Uterus (tissue), 4 donors: ENCODE measurements around the gene ZBTB44. TPM values are rescaled to one million over a fixed set of nuclear protein-coding genes. Genes with fewer than 3 reads are reported as not detected.
"Not testable (repeated sequence)": the region's sequence is repeated elsewhere in the genome, so short reads cannot be mapped to it uniquely, and the experiment has no call there.

Experiments
- DNase-seq, 2 donors: peaks; one replicate each; pipeline ENCODE4 v3.0.0-alpha.2; 2019 to 2020
- H3K27ac ChIP-seq, 2 donors: fragments of 200-600 bp; sonication (generic); 1 replicate in 1 of 2; 2 replicates in 1 of 2; pipeline ENCODE4 v1.5.1; 2016 to 2018
- H3K27me3 ChIP-seq, 2 donors: fragments of 200-600 bp; sonication (generic); one replicate each; pipeline ENCODE4 v1.5.1; 2018 to 2019; ENCODE audit warnings: control low read depth in 1 of 2
- H3K36me3 ChIP-seq, 2 donors: fragments of 200-600 bp; sonication (generic); one replicate each; pipeline ENCODE4 v1.5.1; 2019; ENCODE audit warnings: control low read depth in 1 of 2
- H3K4me1 ChIP-seq, 2 donors: fragments of 200-600 bp; sonication (generic); one replicate each; pipeline ENCODE4 v1.5.1; 2018 to 2019; ENCODE audit warnings: control low read depth in 1 of 2
- H3K4me3 ChIP-seq, 2 donors: fragments of 200-600 bp; sonication (generic); 1 replicate in 1 of 2; 2 replicates in 1 of 2; pipeline ENCODE4 v1.5.1; 2018 to 2019; ENCODE audit warnings: mild to moderate bottlenecking in 1 of 2
- H3K9me3 ChIP-seq, 2 donors: fragments of 200-600 bp; sonication (generic); one replicate each; pipeline ENCODE4 v1.5.1; 2019; ENCODE audit warnings: control low read depth in 1 of 2
- CTCF ChIP-seq, 4 experiments: fragments of 200-600 bp in 2 of 4; fragments of 450-650 bp in 2 of 4; sonication (generic) in 2 of 4; IDR thresholded peaks; one replicate each; pipeline ENCODE4 v1.5.1; 2016 to 2019; ENCODE audit warnings: antibody characterized with exemption in 4 of 4, mild to moderate bottlenecking in 2 of 4, moderate library complexity in 1 of 4
- POLR2A ChIP-seq, 2 donors: fragments of 450-650 bp; IDR thresholded peaks; one replicate each; pipeline ENCODE4 v1.6.1; 2016; ENCODE audit warnings: antibody characterized with exemption in 2 of 2, mild to moderate bottlenecking in 1 of 2, moderate library complexity in 1 of 2
- intact Hi-C: fragments of 100-400 bp; cut with DNase I; formaldehyde crosslinking; loops from one replicate; pipeline ENCODE4 v1.15.1; 2023; ENCODE audit warnings: low total_unique reads
- total RNA-seq, 4 donors: library from RNA; depleted of rRNA in 3 of 4; stranded (reverse); fragments of >200 nt in 3 of 4; gene quantifications; one replicate each; pipeline versions ENCODE4 v1.1.0 to v1.2.4, GENCODE V29; 2014 to 2023
- donor health status: DM: yes; HTN: yes; CAD: no.

The ZBTB44 gene
- total RNA-seq, 4 donors from 2014 or later = 57.4 to 126 (median 95.5) TPM

- Histone ChIP-seq H3K27me3 (no peaks in the 10 kb centered on the region), H3K4me3 (no peak overlapping the region), H3K27ac (no peak overlapping the region), H3K4me1 (no peaks in the 10 kb centered on the region), H3K9me3 (no peaks in the 10 kb centered on the region), H3K36me3 (no peaks in the 10 kb centered on the region)
- DNase-seq = no peak
- intact Hi-C loops = no loop called here
- TF ChIP-seq POLR2A (IDR thresholded peaks at IDR 0.05) = no peak
Observed at GRCh38 chr11:130340671-130341319, 26.1 kb upstream of the ZBTB44 start.

GRCh38 chr11:130338667-130339066, 23.9 kb upstream of the ZBTB44 start:
- Histone ChIP-seq H3K4me1 (no peaks in the 10 kb centered on the region), H3K27ac (no peak overlapping the region), H3K9me3 (no peaks in the 10 kb centered on the region), H3K4me3 (no peak overlapping the region), H3K27me3 (no peaks in the 10 kb centered on the region), H3K36me3 (no peaks in the 10 kb centered on the region)
- DNase-seq = no peak
- intact Hi-C loops = no loop called here
- no peak for TF ChIP-seq POLR2A (IDR thresholded peaks at IDR 0.05)
- TF ChIP-seq CTCF (IDR thresholded peaks at IDR 0.05) = no peak

DNA sequence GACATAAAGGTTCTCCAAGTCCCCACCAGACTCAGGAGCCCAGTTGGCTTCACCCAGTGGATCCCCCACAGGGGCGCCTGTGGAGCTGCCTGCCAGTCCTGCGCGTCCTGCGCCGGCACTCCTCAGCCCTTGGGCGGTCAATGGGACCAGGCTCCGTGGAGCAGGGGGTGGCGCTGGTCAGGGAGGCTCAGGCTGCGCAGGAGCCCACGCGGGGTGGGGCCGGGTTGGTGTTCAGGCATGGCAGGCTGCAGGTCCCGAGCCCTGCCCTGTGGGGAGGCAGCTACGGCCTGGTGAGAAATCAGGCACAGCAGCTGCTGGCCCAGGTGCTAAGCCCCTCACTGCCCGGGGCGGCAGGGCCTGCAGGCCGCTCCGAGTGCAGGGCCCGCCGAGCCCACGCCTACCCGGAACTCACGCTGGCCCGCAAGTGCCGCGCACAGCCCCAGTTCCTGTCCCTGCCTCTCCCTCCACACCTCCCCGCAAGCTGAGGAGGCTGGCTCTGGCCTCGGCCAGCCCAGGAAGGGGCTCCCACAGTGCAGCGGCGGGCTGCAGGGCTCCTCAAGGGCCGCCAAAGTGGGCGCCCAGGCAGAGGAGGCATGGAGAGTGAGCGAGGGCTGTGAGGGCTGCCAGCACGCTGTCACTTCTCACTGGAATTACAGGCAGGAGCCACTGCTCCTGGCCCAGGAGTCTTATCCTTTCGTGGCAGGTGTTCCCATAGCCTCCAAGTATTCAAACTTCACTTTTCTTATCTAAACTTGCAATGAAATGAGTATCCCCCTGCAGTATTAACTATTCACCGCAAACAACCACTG, 22.8 kb upstream of the ZBTB44 start:
- Histone ChIP-seq H3K4me3 (no peak overlapping the region), H3K9me3 (no peaks in the 10 kb centered on the region), H3K36me3 (no peaks in the 10 kb centered on the region), H3K27ac (no peak overlapping the region), H3K4me1 (no peaks in the 10 kb centered on the region), H3K27me3 (no peaks in the 10 kb centered on the region)
- TF ChIP-seq CTCF (IDR thresholded peaks at IDR 0.05) = no peak
- TF ChIP-seq POLR2A (IDR thresholded peaks at IDR 0.05) = no peak
- no peak for DNase-seq
- intact Hi-C loops = no loop called here

DNA sequence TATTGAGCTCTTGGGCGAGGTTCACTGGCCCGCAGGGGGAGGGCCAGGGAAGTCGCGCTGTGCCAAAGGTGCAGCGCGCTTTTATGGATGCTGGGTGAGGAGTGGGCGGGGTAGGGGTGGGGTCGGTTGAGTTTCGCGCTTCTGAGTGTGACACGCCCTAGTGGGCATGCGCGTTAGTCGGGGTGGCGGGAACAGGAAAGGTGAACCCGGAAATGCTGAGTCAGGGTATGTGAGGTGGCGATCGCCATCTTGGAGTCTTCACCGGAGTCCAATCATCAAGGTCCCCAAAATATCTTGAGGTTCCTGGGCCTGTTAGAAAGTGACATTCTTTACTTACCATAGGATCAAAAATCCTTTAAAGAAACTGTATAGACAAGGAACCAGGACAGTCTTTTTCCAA, 16.7 kb upstream of the ZBTB44 start:
- H3K27ac ChIP-seq, H3K4me3 ChIP-seq, H3K36me3 ChIP-seq, intact Hi-C loops, H3K4me1 ChIP-seq, H3K27me3 ChIP-seq, H3K9me3 ChIP-seq, DNase-seq: not testable (repeated sequence)

DNA sequence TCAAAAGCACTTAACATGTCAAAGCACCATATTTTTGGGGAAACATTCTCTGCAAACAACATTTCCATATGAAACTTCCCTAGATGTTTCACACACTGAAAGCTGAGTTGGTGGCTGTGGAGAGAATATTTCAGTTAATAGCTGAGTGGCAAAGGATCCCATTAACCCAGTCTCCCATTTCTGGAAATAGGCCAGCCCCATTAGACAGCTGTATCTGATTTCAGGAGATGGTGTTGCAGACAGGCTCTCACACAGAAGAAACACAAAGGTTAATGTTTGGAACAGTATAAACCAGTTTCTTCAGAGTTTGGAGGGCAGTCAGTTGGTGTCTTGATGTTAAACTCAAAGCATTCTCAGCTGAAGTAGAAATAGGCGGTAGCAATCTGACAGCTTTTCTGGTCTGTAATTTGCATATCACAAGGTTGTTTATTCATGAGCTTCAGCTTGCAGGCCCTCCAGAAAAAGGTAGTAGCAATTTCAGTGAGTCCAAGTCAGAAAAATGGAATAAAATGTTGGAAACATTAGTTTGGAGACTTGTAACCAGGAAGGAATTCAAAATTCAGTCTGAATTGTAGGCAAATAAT, 15.5 kb upstream of the ZBTB44 start:
- no peak overlapping the region for H3K27ac ChIP-seq
- TF ChIP-seq CTCF (IDR thresholded peaks at IDR 0.05) = no peak
- TF ChIP-seq POLR2A (IDR thresholded peaks at IDR 0.05) = no peak
- no peaks in the 10 kb centered on the region for H3K36me3 ChIP-seq
- H3K4me3 ChIP-seq = no peak overlapping the region
- no peaks in the 10 kb centered on the region for H3K27me3 ChIP-seq
- H3K9me3 ChIP-seq = no peaks in the 10 kb centered on the region
- no peaks in the 10 kb centered on the region for H3K4me1 ChIP-seq
- no peak for DNase-seq
- intact Hi-C loops = no loop called here

DNA sequence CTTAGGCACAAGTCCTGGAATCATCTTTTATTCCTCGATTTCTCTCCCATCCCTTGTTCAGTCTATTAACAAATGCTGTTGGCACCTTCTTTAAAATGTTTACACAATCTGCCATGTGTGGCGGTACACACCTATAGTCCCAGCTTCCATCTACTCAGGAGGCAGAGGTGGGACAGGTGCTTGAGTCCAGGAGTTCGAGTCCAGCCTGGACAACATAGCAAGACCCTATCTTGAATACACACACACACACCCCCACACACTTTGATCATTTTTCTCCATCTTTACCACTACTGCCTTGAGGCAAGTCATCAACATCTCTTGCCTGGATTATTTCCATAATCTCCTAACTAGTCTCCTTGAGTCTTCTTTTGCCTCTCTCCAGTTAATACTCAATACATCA, 13.7 kb upstream of the ZBTB44 start:
- Histone ChIP-seq H3K4me3 (no peak overlapping the region), H3K4me1 (no peaks in the 10 kb centered on the region), H3K9me3 (no peaks in the 10 kb centered on the region), H3K27ac (no peak overlapping the region), H3K27me3 (no peaks in the 10 kb centered on the region), H3K36me3 (no peaks in the 10 kb centered on the region)
- no peak for TF ChIP-seq CTCF (IDR thresholded peaks at IDR 0.05)
- no peak for TF ChIP-seq POLR2A (IDR thresholded peaks at IDR 0.05)
- intact Hi-C loops = no loop called here
- no peak for DNase-seq
